ENCODE results near the gene IQGAP2.
A peak's percentile ranks its signal among the peaks of the same experiment; 100 is the strongest.
"Not testable (repeated sequence)": the region's sequence is repeated elsewhere in the genome, so short reads cannot be mapped to it uniquely, and the experiment has no call there.

The IQGAP2 gene

DNA sequence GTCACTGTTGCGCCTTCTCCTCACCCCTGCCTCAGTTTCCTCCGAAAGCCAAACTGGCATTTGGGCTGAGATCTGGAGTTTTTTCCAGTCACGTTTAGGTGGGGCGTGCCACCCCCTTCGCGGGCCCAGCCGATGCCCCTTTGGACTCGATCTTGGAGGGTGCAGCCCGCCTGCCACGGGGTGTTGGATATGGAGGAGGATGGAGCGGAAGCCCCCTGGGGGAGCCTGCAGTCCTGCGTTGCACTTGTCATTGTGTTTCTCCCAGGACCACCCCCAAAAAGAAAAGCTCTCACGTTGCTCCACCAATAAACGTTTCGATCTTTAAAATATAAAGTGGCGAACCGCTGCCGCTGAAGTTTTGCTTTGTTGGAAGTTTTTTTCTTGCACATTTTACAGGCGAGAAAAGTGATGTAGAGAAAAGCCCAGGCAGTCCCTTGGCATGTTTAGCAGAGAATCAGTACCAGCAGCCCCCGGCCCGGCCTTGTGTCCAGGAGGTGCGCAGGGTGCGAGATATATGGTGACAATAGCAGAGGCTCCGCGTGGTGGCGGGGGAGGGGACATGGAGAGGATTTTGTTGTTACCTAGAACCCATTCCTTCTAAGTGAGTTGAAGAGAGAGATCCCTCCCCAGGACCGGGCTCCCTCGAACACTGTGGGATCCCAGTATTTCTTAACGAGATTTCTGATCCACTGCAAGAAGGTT lies 313.5 kb downstream of the IQGAP2 start:
- peak; percentile 45 for DNase-seq (ENCODE audit: low read depth, low spot score)

DNA sequence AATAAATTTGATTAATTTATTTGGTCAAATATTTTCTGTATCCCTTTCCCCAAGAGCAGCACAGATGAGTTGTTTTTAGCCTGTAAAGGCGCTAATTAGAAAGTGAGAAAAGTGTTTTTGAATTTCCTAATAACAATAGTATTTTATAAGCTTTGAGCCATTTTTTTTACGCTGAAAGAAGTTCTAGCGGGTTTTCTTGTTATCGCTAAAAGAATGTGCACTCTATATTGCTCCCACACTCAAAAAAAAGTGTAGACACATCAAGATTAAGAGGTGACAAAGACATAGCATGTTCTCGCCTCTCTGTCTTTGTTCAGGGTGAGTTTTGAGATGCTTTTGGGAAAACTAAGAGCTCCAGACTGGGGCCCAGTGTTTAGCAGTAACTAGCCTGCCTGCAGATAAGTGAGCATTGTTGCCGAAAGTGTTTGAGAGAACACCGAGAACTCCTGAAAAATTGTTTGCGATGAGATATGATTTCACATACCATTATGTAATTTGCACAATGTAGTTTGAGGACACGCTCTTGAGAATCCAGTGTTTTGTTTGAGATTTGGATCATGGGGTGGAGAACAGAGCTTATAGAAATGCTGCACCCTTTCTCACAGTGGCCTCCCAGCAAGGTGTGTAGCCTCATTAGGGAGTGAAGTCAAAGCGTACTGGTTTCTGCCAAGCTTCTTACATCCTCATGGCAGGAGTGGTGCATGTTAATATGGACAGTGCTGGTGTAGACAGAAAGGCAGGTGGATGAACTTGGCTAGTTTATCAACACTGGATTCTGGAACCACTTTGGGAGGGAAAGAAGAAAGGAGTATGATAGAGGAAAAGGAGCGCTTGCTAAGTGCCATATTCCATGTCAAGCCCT lies 314.4 kb downstream of the IQGAP2 start:
- DNase-seq (ENCODE audit: low read depth, low spot score) = no peak

DNA sequence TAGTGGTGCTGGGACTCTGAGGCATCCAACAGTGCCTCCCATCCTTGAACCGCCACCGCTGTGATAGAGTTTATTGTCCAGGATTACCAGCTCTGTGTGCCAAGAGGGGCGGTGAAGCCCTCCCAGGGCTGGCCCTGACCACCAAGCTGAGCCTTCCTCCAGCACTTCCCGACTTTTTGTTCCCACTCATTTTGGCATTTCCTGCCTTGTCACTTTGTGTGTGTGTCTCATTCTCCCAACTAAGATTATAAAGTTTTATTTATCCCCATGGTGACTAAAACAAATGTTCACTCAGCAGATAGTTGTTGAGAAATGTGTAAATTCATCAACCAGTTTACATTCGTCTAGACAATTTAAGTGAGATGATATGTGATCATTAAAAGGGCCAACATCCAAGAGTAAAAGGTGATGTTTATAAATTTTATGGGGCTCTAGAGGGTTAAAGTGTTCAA lies 315.3 kb downstream of the IQGAP2 start:
- peak; percentile 45 for DNase-seq (ENCODE audit: low read depth, low spot score)

DNA sequence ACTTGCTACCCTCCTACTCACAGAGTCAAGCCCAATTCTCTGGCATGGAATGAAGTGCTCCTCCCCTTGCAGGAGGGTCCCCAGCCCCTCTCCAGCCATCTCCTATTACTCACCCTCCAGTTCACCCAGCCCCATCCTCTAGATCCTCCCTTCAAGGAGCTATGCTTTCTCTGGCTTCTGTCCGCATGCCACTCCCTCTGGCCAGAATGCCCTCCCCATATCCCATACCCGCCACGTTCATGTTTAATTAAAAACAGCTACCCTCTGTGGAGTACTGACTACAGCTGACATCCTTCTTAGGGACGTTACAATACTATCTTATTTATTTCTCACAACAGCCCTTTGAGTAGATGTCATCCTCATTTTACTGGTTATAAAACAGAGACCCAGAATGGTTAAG lies 315.8 kb downstream of the IQGAP2 start:
- no peak for DNase-seq (ENCODE audit: low read depth, low spot score)

DNA sequence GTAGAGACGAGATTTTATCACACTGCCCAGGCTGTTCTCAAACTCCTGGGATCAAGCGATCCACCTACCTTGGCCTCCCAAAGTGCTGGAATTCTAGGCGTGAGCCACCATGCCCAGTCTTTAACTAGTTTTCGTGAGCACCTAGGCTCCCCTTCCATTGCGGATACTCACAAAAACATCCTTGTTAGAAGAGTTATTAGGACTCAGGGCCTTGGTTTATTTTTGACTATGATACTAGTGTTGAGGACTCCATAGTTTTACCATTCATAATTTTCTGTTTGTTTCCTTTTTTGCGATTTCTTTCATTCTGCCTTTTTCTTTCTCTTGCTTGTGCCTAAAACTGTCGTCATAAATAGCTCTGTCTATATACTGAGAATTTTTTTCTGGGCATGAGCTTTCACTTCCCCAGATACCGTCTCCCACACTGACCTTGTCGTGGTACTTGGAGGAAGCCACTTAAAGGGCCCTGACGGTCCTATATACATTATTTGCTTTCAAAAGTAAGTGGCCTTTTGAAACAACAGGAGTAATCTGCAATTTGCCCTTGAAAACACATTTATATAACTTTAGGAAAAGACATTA lies 318.0 kb downstream of the IQGAP2 start:
- no peak for DNase-seq (ENCODE audit: low read depth, low spot score)

DNA sequence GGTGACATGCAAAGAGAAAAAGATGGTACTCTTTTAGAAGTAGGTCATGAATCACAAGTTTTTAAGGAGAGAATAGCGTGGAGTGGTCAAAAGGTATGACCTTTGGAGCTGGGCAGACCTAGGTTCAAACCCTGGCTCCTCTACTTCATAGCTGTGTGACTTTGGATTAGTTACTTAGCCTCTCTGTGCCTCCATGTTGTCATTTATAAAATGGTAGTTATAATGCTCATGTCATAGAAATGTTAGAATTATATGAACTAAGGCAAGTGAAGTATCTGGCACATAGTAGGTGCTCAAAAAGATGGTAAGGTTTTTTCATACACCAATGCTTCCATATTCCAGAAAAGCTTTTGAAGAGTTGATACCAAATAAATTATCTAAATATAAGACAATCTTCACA lies 320.2 kb downstream of the IQGAP2 start:
- DNase-seq (ENCODE audit: low read depth, low spot score) = no peak

DNA sequence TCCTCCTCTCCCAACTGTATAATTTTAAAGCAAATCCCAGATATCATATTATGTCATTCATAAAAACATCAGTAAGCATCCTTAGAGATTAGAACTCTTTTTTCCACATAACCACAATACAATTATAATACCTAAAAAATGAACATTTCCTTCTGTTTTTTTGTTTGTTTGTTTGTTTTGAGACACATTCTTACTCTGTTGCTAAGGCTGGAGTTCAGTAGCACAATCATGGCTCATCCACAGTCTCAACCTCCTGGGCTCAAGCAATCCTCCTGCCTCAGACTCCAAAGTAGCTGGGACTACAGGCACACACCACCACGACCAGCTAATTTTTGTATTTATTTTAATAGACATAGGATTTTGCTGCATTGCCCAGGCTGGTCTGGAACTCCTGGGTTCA lies 320.8 kb downstream of the IQGAP2 start:
- no peak for DNase-seq (ENCODE audit: low read depth, low spot score)

DNA sequence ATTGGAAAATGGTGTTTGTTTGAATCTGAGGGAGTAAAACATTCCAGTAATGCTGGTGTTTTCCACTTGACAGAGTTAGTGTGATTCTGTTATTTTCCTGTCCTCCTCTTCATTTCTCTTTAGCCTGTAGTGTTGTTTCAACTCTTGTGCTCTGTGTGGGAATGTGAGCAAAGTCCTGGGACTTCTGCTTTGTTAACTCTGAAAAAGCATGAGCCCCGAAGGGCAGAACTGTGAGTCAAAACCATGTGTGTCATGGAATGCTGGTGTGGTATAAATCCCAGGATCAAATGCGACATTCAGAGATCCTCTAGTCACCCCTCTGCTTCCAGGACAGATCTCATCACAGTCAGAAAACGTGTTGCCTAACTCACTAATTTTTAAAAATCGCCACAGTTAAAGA lies 321.8 kb downstream of the IQGAP2 start:
- peak; percentile 88 for DNase-seq (ENCODE audit: low read depth, low spot score)

DNA sequence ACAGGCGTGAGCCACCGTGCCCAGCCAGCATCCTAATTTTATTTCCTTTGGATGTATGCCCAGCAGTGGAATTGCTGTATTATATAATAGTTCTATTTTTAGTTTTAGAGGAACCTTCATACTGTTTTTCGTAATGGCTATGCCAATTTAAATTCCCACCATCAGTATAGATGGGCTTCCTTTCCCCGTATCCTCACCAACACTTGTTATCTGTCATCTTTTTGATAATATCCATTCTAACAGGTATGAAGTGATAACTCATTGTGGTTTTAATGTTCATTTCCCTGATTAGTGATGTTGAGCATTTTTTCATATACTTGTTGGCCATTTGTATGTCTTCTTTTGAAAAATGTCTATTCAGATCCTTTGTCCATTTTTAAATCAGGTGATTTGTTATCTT lies 325.9 kb downstream of the IQGAP2 start:
- DNase-seq (ENCODE audit: low read depth, low spot score) = no peak

DNA sequence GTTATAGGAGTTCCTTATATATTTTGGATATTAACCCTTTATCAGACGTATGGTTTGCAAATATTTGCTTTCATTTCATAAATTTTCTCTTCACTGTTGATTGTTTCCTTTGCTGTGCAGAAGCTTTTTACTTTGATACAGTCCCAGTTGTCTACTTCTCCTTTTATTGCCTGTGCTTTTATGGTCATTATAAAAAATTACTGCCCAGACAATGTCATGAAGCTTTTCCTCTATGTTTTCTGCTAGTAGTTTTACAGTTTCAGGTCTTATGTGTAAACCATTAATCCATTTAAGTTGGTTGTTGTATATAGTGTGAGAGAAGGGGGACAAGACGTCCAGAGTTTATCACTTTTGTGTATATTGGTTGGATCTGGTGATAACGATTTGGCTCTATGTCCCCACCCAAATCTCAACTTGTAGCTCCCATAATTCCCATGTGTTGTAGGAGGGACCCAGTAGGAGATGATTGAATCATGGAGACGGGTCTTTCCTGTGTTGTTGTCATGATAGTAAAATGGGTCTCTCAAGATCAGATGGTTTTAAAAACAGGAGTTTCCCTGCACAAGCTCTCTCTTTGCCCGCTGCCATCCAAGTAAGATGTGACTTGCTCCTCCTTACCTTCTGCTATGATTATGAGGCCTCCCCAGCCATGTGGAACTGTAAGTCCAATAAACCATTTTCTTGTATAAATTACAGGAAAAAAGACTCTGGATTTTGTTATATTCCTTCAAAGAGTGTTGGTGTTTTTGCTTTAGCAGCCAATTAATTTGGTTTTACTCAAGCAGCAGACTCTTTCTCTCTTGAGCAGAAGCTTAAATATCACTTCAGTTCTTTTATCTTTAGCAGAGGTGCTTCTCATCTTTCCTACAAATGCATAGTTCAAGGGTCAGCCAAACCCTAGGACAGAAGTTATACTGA lies 326.5 kb downstream of the IQGAP2 start:
- DNase-seq (ENCODE audit: low read depth, low spot score) = no peak

DNA sequence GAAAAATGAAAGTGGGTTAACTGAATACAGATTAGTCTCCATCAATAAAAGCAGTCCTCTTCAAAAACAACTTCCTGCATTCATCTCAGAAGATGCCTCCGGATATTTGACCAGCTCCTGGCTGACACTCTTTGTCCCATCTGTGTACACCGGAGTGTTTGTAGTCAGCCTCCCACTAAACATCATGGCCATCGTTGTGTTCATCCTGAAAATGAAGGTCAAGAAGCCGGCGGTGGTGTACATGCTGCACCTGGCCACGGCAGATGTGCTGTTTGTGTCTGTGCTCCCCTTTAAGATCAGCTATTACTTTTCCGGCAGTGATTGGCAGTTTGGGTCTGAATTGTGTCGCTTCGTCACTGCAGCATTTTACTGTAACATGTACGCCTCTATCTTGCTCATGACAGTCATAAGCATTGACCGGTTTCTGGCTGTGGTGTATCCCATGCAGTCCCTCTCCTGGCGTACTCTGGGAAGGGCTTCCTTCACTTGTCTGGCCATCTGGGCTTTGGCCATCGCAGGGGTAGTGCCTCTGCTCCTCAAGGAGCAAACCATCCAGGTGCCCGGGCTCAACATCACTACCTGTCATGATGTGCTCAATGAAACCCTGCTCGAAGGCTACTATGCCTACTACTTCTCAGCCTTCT lies 329.4 kb downstream of the IQGAP2 start:
- no peak for DNase-seq (ENCODE audit: low read depth, low spot score)

DNA sequence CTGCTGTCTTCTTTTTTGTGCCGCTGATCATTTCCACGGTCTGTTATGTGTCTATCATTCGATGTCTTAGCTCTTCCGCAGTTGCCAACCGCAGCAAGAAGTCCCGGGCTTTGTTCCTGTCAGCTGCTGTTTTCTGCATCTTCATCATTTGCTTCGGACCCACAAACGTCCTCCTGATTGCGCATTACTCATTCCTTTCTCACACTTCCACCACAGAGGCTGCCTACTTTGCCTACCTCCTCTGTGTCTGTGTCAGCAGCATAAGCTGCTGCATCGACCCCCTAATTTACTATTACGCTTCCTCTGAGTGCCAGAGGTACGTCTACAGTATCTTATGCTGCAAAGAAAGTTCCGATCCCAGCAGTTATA lies 329.9 kb downstream of the IQGAP2 start:
- no peak for DNase-seq (ENCODE audit: low read depth, low spot score)

DNA sequence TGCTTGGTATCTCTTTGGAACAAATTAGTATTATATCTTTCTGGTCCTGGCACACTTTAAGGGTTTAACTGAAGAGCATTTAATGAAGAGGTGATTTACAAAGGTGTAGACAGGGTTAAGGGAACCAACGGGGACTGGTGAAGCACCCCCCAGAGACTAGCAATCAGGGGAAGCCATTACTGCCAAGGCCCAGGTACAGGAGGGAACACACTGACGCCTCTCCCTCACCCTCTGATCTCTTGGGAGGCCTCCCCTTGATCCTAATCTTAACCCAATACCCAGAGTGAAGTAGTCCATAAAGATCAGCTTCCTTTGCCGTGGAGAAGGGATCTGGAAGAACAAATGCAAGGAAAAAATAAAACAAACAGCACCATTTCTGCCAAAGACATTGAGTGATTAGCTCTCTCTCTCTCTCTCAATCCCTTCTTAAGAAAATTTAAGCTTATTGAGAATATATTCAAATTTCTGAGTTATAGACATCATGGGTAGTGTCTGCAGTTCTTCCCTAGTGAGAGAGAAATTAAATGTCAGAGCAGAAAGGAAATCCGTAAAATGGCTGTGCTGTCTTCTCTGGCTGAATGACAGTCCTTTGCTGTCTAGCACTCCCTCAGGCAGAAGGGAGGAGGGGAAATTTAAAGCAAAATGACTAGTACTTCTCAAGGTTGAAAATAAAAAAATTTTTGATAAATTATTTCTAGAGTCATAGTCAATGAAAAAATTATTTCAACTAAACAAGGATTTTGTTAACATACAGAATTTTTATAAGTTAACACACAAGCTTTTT lies 332.9 kb downstream of the IQGAP2 start:
- no peak for DNase-seq (ENCODE audit: low read depth, low spot score)

DNA sequence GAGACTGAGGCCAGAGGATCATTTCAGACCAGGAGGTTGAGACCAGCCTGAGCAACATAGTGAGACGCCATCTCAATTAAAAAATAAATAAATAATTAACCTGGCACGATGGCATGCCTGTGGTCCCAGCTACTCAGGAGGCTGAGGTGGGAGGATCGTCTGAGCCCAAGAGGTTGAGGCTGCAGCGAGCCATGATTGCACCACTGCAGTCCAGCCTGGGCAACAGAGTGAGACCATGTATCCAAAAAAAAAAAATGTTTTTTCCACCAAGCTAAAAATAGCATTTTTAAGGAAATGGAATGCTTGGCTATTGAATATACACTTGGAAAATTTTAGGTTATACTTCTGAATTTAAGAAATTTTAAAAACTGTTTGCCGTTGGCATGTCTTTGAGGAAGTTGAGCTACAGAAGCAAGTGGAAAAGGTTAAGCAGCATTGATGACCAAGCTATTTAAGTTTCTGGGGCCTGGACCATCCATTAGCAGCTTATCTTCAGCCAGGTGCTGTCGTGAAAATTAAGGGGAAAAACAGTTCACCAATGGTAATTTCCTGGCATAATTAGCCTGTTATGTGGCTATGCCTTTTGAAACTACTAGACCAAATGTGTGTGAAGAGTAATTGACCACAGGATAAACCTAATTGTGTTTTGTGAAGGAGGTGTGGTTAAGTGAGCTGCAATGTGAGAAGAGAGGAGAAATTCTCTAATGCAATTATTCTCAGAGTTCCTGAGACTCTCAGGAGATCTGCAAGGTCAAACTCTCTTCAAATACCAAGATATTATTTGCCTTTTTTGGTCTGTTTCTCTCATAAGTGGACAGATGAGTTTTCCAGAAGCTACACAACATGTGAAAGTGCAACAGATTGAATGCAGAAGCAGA lies 333.8 kb downstream of the IQGAP2 start:
- DNase-seq (ENCODE audit: low read depth, low spot score) = peak; percentile 36

DNA sequence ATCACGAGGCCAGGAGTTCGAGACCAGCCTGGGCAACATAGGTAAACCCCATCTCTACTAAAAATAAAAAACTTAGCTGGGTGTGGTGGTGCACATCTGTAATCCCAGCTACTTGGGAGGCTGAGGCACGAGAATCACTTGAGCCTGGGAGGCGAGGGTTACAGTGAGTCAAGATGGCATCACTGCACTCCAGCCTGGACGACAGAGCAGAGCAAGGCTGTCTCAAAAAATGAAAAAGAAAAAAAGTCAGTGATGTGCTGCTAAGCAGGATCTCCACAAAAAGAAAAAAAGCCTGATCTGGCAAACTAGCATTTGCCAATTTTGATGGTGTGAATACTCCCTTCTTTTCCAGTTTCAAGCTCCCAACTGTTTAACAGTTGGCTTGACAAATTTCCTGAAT lies 334.8 kb downstream of the IQGAP2 start:
- DNase-seq (ENCODE audit: low read depth, low spot score) = no peak

DNA sequence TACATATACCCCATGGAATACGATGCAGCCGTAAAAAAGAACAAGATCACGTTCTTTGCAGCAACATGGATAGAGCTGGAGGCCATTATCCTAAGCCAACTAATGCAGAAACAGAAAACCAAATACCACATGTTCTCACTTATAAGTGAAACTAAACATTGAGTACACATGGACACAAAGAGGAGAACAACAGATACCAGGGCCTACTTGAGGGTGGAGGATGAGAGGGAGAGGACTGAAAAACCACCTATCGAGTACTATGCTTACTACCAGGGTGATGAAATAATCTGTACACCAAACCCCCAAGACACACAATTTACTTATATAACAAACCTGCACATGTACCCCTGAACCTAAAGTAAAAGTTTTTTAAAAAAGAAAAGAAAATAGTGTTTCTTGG lies 338.4 kb downstream of the IQGAP2 start:
- DNase-seq (ENCODE audit: low read depth, low spot score) = not testable (repeated sequence)

DNA sequence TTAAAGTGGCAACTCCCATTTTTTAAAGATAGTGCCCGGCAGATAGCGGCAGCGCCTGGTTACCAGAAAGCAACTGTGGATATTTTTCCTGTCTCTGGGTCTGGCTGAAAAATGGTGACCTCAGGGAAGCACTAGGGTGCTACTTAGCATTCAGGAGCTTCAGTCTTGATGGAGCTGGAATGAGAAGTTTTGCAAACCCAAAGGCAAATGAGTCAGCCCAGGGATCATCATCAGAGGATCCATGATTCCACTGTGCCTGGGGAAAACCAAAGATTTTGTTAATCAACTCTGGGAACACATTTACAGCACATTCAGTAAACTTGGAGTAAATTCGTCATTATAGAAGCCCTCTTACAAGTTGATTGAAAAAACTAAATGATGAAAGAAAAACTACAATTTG lies 339.5 kb downstream of the IQGAP2 start:
- peak; percentile 34 for DNase-seq (ENCODE audit: low read depth, low spot score)

DNA sequence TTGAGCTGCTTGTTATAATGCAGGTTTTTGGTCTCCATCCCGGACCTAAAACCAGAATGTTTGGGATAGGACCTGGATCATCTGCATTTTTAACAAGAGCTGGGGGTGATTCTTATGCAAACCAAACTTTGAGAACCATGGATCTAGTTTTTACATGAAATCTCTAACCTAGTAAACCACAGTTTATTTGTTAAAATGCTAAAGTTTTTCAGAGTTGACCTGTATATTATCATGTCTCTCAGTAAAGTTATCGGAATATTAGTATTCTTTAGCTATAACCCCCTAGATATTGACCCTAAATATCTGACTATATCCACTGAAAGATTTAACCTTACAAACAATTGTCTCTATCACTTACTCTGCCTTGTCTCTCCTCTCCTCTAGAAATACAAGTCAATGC lies 341.5 kb downstream of the IQGAP2 start:
- DNase-seq (ENCODE audit: low read depth, low spot score) = no peak

DNA sequence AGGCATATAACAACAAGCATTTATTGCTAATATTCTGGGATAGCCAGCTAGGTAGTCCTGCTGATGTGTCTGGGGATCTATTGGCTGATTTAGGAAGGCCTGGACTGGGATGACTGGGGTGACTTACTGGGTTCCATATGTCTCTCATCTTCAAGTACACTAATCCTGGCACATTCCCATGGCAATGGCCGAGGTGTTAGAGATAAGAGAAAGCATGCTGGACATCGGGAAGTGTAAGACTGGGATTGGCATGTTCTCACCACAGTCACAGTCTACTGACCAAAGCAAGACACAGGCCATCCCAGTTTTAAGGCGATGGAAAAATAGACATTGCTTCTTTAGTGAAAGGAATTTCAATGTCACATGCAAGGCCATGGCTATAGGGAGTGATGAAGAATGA lies 342.6 kb downstream of the IQGAP2 start:
- no peak for DNase-seq (ENCODE audit: low read depth, low spot score)

Data from astrocyte of the hippocampus (primary cell).